NOMO-1 treated with dmso at 0.1 percent for 144 hours (cell line): ENCODE results near the gene ZFP64.

ENCODE experiments used
- DNase-seq: peaks from one replicate; lab custom pipeline; 2025; ENCODE audit not compliant: unreplicated experiment; lab: John Stamatoyannopoulos, UW

ZFP64 gene

DNA sequence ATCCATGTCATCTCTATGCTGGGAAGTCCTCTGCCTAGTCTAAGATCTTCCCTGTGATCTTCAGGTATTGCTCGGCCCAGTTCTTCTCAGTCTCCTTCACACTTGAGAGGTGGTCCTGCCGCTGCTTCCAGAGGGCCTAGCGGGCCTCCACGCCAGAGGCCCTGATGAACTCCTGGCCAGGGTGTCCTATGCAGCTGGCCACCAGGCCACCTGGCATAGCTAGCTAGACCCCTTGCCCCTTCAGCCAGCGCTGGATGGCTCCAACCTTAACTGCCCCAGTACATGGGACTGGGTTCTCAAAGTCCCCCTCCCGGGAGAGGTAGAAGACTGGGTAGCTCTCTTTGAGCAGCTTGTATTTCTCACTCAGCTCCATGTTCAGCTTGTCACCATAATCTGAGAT is 81.1 kb downstream of the ZFP64 start:
- DNase-seq = no peak

DNA sequence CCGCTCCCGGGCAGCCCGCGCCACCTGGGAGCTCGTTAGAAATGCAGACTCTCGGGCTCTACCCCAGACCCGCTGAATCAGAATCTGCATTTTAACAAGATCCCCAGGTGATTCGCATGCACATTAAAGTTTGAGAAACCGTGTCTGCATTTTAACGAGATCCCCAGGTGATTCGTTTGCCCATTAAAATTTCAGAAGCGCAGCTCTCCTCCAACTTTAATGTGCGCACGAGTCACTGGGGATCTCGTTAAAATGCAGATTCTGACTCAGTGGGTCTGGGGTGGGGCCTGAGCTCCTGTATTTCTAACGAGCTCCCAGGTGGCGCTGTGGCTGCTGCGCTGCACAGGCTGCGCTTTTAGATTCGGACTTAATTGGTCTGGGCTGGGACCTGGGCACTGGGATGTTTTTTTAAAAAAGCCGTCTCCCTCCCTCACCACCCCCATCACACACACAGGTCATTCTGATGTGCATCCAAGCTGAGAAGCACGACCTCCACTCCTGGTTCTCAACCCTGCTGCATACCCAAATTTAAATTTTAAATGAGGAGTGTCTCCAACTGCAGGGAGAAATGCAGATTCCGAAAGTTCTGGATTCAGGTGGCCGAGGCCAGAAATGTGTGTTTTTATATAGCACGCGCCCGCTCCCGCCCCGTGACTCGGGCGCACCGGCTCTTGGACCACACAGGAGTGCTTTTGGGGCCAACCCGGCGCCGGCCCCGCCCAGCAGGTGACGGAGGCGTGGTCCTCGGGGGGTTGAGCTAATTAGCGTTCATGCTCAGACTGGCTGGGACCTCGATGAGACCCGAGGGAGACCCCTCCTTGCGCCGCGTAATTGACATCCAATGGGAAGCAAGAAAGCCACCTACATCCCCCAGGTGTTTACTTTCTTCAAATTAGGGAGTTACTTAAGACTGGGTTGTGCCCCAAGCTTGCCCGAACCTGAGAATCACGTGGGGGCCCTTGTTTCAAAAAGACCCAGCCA is 85.8 kb downstream of the ZFP64 start:
- no peak for DNase-seq

DNA sequence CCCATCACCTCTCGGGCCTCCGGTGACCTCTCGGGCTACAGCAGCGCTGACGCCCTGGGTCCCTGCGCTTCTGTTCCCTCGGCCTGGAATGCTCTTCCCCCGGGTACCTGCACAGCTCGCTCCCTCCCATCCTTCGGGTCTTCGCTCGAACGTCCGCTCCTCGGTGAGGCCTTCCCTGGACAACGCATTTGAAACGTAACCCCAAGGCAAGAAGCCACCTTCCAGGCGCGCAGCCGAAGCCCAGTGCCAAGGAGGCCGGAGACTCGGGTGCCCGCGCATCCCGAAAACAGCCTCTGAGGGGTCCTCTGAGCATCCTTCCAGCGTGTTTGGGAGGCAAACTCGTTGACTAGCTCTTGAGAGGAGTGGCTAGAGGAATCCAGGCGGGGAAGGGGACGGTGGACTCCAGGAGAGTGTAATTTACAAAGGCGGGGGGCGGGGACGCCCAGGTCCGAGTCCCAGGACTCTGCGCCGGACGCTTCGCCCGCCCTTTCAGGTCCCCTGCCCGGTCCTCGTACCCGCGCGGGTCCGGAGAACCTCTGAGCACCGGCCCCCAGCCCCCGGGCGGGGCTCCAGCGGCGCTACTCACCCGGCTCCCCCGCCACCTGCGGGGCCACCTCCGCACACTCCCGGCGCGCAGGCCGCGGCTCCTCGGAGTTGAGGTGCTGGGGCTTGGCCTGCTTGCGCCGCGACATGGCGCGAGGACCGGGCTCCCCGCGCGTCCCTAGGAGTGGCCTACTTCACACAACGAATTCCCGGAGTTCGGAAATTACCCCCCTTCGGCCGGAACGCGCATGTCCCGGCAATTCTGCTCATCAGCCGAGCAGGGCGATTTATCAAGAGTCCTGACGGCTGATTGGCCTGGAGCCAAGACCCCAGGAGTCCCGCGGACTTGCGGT is 86.8 kb downstream of the ZFP64 start:
- DNase-seq = no peak

DNA sequence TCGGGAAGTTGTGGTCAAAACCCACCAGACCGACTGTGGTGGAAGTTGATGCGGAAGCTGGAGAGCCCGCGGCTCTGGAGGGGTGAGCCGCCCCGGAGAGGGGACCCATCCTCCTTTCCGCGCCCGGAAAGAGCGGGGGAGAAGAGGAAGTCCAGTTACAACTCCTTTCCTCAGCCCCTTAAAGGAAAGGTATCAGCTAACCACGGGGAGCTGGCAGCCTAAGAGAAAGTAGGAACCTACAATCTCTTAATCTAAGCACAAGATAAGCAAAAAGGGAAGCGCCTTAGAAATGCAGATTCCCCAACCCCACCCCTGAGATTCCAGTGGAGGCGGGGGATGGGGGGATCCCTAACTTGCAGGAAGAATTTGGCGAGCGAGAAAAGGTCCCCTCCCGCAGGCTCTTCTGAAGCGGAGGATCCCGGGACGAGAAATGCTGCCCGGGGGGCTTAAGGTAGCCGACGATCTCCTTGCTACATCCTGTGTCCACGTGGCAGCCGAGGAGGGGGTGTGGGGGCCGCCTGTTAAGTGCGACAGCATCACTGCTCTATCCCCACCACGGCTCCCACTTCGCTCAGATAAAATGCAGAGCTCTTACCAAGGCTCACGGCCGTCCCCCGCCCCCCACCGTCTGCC is 87.5 kb downstream of the ZFP64 start:
- peak; percentile 55 for DNase-seq

DNA sequence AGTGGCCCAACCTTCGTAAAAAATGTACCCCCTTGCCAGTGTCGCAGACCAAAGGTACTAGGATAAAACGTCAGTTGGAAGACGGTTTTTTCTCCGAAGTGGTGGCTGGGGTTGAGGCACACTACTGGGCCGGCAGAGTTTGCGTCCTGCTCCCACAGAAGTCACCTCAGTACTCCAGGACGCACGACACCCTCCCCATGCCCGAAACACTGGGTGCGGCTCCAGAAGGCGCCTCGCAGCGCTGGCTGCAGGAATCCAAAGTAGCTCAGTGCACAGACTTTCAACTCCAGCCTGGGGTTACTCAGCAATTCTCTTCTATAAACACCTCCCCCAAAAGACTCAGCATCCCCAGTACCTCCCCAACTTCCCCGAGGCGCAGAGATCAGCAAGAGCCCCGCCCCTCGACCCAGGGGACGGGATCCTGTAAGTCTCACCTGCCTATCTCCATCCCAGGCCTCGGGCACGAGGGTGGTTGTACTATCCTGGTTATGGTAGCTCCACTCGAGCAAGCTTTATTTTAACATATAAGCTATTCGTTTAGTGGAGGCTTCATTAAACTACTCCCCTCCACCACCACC is 88.2 kb downstream of the ZFP64 start:
- DNase-seq = peak; percentile 55

- no peak for DNase-seq
Measured at GRCh38 chr20:52102559-52102958, 89.0 kb downstream of the ZFP64 start.

DNA sequence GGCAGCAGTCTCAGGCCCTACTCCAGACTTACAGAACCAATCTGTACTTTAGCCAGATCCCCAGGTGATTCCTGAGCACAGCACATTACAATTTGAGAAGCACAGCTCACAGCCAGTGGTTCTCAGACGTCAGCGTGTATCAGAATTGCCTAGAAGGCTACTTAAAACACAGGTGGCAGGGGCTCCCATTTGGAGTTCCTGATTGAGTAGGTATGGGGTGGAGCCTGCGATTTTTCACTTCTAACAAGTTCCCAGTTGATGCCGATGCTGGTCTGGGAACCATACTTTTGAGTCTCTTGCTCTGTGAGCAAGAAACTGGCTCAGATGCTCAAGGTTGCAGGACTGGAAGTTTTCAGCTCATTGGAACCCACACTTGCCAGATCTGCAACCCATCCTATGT is 89.5 kb downstream of the ZFP64 start:
- DNase-seq = no peak
